Measurements from ENCODE around the gene MPP1.
"Not testable (repeated sequence)": the region's sequence is repeated elsewhere in the genome, so short reads cannot be mapped to it uniquely, and the experiment has no call there.

MPP1 gene

GRCh38 chrX:154829926-154830442 lies 24.7 kb upstream of the MPP1 start:
- Histone ChIP-seq H3K4me3 (ENCODE audit: control insufficient read depth in 1 of 7, extremely low read depth in 1 of 7, insufficient read depth in 4 of 7, low read depth in 2 of 7, low read length in 6 of 7) (no peak overlapping the region), H3K4me1 (ENCODE audit: control extremely low read depth in 1 of 4, control insufficient read depth in 4 of 4, insufficient read depth in 4 of 4, low read length in 3 of 4) (peaks cover 0 to 3% (median 0%) of the 10 kb centered on the region in 4 experiments), H3K9me3 (ENCODE audit: control extremely low read depth in 1 of 5, control insufficient read depth in 4 of 5, insufficient read depth in 2 of 5, low read depth in 1 of 5, low read length in 4 of 5) (no peaks in the 10 kb centered on the region), H3K27ac (ENCODE audit: insufficient read depth in 1 of 2, low read depth in 1 of 2, low read length in 2 of 2, poor library complexity in 1 of 2, severe bottlenecking in 2 of 2) (no peak overlapping the region), H3K36me3 (ENCODE audit: control insufficient read depth in 4 of 4, insufficient read depth in 4 of 4, low read length in 3 of 4) (no peaks in the 10 kb centered on the region), H3K27me3 (replicated peaks in 2 of 5; ENCODE audit: control insufficient read depth in 4 of 5, insufficient read depth in 5 of 5, low read length in 4 of 5) (no peaks in the 10 kb centered on the region)
- DNase-seq: no peak
- ChIA-PET POLR2A (no interaction called here), CTCF (interaction anchor here (1.6 kb wide), 1 partner anchor 12 kb away, joined by 5 read pairs; no protein-coding TSS in a partner anchor)
- no CpG with 5 or more reads among the region's 1 CpG for WGBS (ENCODE audit: insufficient coverage)

- POLR2A ChIA-PET: no interaction called here
- Histone ChIP-seq H3K4me3 (ENCODE audit: control insufficient read depth in 1 of 7, extremely low read depth in 1 of 7, insufficient read depth in 4 of 7, low read depth in 2 of 7, low read length in 6 of 7) (no peak overlapping the region), H3K36me3 (ENCODE audit: control insufficient read depth in 4 of 4, insufficient read depth in 4 of 4, low read length in 3 of 4) (no peaks in the 10 kb centered on the region), H3K9me3 (ENCODE audit: control extremely low read depth in 1 of 5, control insufficient read depth in 4 of 5, insufficient read depth in 2 of 5, low read depth in 1 of 5, low read length in 4 of 5) (no peaks in the 10 kb centered on the region), H3K27me3 (replicated peaks in 2 of 5; ENCODE audit: control insufficient read depth in 4 of 5, insufficient read depth in 5 of 5, low read length in 4 of 5) (no peaks in the 10 kb centered on the region), H3K4me1 (ENCODE audit: control extremely low read depth in 1 of 4, control insufficient read depth in 4 of 4, insufficient read depth in 4 of 4, low read length in 3 of 4) (peaks cover 0 to 3% (median 0%) of the 10 kb centered on the region in 4 experiments), H3K27ac (ENCODE audit: insufficient read depth in 1 of 2, low read depth in 1 of 2, low read length in 2 of 2, poor library complexity in 1 of 2, severe bottlenecking in 2 of 2) (no peak overlapping the region)
- no peak for DNase-seq
- CTCF ChIA-PET: interaction anchor here (1.1 kb wide), 1 partner anchor 43 kb away, joined by 4 read pairs; no protein-coding TSS in a partner anchor
These were observed 23.8 kb upstream of the MPP1 start for GRCh38 chrX:154829134-154829533.

GRCh38 chrX:154828016-154828408 lies 22.7 kb upstream of the MPP1 start:
- no peak for DNase-seq
- H3K9me3 ChIP-seq (ENCODE audit: control extremely low read depth in 1 of 5, control insufficient read depth in 4 of 5, insufficient read depth in 2 of 5, low read depth in 1 of 5, low read length in 4 of 5): no peaks in the 10 kb centered on the region
- ChIA-PET CTCF (no interaction called here), POLR2A (no interaction called here)
- H3K4me3 ChIP-seq (ENCODE audit: control insufficient read depth in 1 of 7, extremely low read depth in 1 of 7, insufficient read depth in 4 of 7, low read depth in 2 of 7, low read length in 6 of 7): no peak overlapping the region
- H3K27ac ChIP-seq (ENCODE audit: insufficient read depth in 1 of 2, low read depth in 1 of 2, low read length in 2 of 2, poor library complexity in 1 of 2, severe bottlenecking in 2 of 2): no peak overlapping the region
- no peaks in the 10 kb centered on the region for H3K27me3 ChIP-seq (replicated peaks in 2 of 5; ENCODE audit: control insufficient read depth in 4 of 5, insufficient read depth in 5 of 5, low read length in 4 of 5)
- WGBS (ENCODE audit: insufficient coverage): no CpG with 5 or more reads among the region's 2 CpGs
- peaks cover 0 to 3% (median 0%) of the 10 kb centered on the region in 4 experiments for H3K4me1 ChIP-seq (ENCODE audit: control extremely low read depth in 1 of 4, control insufficient read depth in 4 of 4, insufficient read depth in 4 of 4, low read length in 3 of 4)
- no peaks in the 10 kb centered on the region for H3K36me3 ChIP-seq (ENCODE audit: control insufficient read depth in 4 of 4, insufficient read depth in 4 of 4, low read length in 3 of 4)

- Histone ChIP-seq H3K9me3 (ENCODE audit: control extremely low read depth in 1 of 5, control insufficient read depth in 4 of 5, insufficient read depth in 2 of 5, low read depth in 1 of 5, low read length in 4 of 5) (no peaks in the 10 kb centered on the region), H3K27me3 (replicated peaks in 2 of 5; ENCODE audit: control insufficient read depth in 4 of 5, insufficient read depth in 5 of 5, low read length in 4 of 5) (no peaks in the 10 kb centered on the region), H3K4me3 (ENCODE audit: control insufficient read depth in 1 of 7, extremely low read depth in 1 of 7, insufficient read depth in 4 of 7, low read depth in 2 of 7, low read length in 6 of 7) (no peak overlapping the region), H3K4me1 (ENCODE audit: control extremely low read depth in 1 of 4, control insufficient read depth in 4 of 4, insufficient read depth in 4 of 4, low read length in 3 of 4) (peaks cover 0 to 3% (median 0%) of the 10 kb centered on the region in 4 experiments), H3K36me3 (ENCODE audit: control insufficient read depth in 4 of 4, insufficient read depth in 4 of 4, low read length in 3 of 4) (no peaks in the 10 kb centered on the region), H3K27ac (ENCODE audit: insufficient read depth in 1 of 2, low read depth in 1 of 2, low read length in 2 of 2, poor library complexity in 1 of 2, severe bottlenecking in 2 of 2) (no peak overlapping the region)
- ChIA-PET POLR2A (no interaction called here), CTCF (interaction anchor here (0.6 kb wide), 1 partner anchor 22 kb away, joined by 3 read pairs; the partner anchor contains the start of gene MPP1)
- peak in 1 of 3 donors; percentile 19 for DNase-seq
- 53% methylated on average over 3 of the region's 4 CpGs for WGBS (ENCODE audit: insufficient coverage)
These were observed 22.1 kb upstream of the MPP1 start for GRCh38 chrX:154827194-154828015.

GRCh38 chrX:154825586-154825985 lies 20.3 kb upstream of the MPP1 start:
- no CpG with 5 or more reads among the region's 3 CpGs for WGBS (ENCODE audit: insufficient coverage)
- H3K27ac ChIP-seq (ENCODE audit: insufficient read depth in 1 of 2, low read depth in 1 of 2, low read length in 2 of 2, poor library complexity in 1 of 2, severe bottlenecking in 2 of 2); H3K27me3 ChIP-seq (replicated peaks in 2 of 5; ENCODE audit: control insufficient read depth in 4 of 5, insufficient read depth in 5 of 5, low read length in 4 of 5); H3K4me1 ChIP-seq (ENCODE audit: control extremely low read depth in 1 of 4, control insufficient read depth in 4 of 4, insufficient read depth in 4 of 4, low read length in 3 of 4); DNase-seq; POLR2A ChIA-PET; H3K9me3 ChIP-seq (ENCODE audit: control extremely low read depth in 1 of 5, control insufficient read depth in 4 of 5, insufficient read depth in 2 of 5, low read depth in 1 of 5, low read length in 4 of 5); H3K36me3 ChIP-seq (ENCODE audit: control insufficient read depth in 4 of 4, insufficient read depth in 4 of 4, low read length in 3 of 4); H3K4me3 ChIP-seq (ENCODE audit: control insufficient read depth in 1 of 7, extremely low read depth in 1 of 7, insufficient read depth in 4 of 7, low read depth in 2 of 7, low read length in 6 of 7); CTCF ChIA-PET: not testable (repeated sequence)

- POLR2A ChIA-PET: no interaction called here
- Histone ChIP-seq H3K4me1 (ENCODE audit: control extremely low read depth in 1 of 4, control insufficient read depth in 4 of 4, insufficient read depth in 4 of 4, low read length in 3 of 4) (peaks cover 0 to 3% (median 0%) of the 10 kb centered on the region in 4 experiments), H3K27me3 (replicated peaks in 2 of 5; ENCODE audit: control insufficient read depth in 4 of 5, insufficient read depth in 5 of 5, low read length in 4 of 5) (no peaks in the 10 kb centered on the region), H3K4me3 (ENCODE audit: control insufficient read depth in 1 of 7, extremely low read depth in 1 of 7, insufficient read depth in 4 of 7, low read depth in 2 of 7, low read length in 6 of 7) (no peak overlapping the region), H3K36me3 (ENCODE audit: control insufficient read depth in 4 of 4, insufficient read depth in 4 of 4, low read length in 3 of 4) (no peaks in the 10 kb centered on the region), H3K27ac (ENCODE audit: insufficient read depth in 1 of 2, low read depth in 1 of 2, low read length in 2 of 2, poor library complexity in 1 of 2, severe bottlenecking in 2 of 2) (no peak overlapping the region), H3K9me3 (ENCODE audit: control extremely low read depth in 1 of 5, control insufficient read depth in 4 of 5, insufficient read depth in 2 of 5, low read depth in 1 of 5, low read length in 4 of 5) (no peaks in the 10 kb centered on the region)
- CTCF ChIA-PET: interaction anchor here (1.2 kb wide), 1 partner anchor 14 kb away, joined by 3 read pairs; no protein-coding TSS in a partner anchor
- WGBS (ENCODE audit: insufficient coverage): no CpG with 5 or more reads among the region's 1 CpG
- DNase-seq: no peak
These were observed 19.4 kb upstream of the MPP1 start for GRCh38 chrX:154824638-154825037.

GRCh38 chrX:154822029-154822428 lies 16.7 kb upstream of the MPP1 start:
- no peaks in the 10 kb centered on the region for H3K9me3 ChIP-seq (ENCODE audit: control extremely low read depth in 1 of 5, control insufficient read depth in 4 of 5, insufficient read depth in 2 of 5, low read depth in 1 of 5, low read length in 4 of 5)
- POLR2A ChIA-PET: no interaction called here
- no peak overlapping the region for H3K4me3 ChIP-seq (ENCODE audit: control insufficient read depth in 1 of 7, extremely low read depth in 1 of 7, insufficient read depth in 4 of 7, low read depth in 2 of 7, low read length in 6 of 7)
- no peak overlapping the region for H3K27ac ChIP-seq (ENCODE audit: insufficient read depth in 1 of 2, low read depth in 1 of 2, low read length in 2 of 2, poor library complexity in 1 of 2, severe bottlenecking in 2 of 2)
- H3K27me3 ChIP-seq (replicated peaks in 2 of 5; ENCODE audit: control insufficient read depth in 4 of 5, insufficient read depth in 5 of 5, low read length in 4 of 5): no peaks in the 10 kb centered on the region
- no peaks in the 10 kb centered on the region for H3K36me3 ChIP-seq (ENCODE audit: control insufficient read depth in 4 of 4, insufficient read depth in 4 of 4, low read length in 3 of 4)
- H3K4me1 ChIP-seq (ENCODE audit: control extremely low read depth in 1 of 4, control insufficient read depth in 4 of 4, insufficient read depth in 4 of 4, low read length in 3 of 4): no peaks in the 10 kb centered on the region
- CTCF ChIA-PET: no interaction called here
- no peak for DNase-seq
- 77% methylated on average over 3 of the region's 3 CpGs for WGBS (ENCODE audit: insufficient coverage)

Measured in common myeloid progenitor, CD34-positive (primary cell).